ENCODE measurements around the gene RPS21.

RPS21 gene

DNA sequence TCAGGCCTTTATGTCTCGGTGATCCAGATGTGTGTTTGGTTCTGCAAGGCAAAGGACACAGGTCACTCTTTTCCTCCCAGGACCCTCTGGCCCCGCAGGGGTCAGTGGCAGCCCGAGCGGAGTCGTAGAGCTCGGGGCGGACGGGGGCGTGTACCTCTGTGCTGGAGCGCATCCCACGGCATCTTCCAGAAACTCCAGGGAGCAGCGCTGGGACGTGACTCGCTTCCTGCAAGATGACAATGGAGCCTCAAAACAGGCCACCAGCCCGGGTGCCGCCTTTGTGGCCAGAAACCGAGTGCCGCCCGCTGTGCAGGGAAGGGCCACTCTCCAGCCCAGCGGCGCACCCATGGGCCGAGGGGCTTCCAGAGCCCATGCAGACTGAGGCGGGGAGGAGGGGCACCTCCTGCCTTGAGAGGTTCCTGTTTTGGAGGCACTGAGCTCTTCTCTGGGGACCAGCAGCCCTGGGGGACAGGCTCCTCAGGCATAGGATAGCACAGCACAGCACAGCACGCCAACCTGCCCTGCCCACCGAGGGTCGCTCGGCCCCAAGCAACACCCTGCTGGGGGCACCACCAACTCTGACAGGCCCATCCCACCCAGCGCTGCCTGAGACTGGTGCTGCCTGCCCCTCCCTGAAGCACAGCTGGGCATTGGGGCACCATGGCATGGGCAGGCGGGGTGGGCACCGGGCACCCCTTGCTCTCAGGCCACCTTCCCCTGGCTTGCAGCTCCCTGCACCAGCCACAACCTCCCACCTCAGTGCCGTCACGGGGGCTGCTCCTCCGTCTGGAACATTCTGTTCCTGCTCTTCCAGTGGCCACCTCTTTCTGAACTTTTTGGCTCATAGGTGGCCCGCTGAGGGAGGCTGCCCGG lies 9.7 kb downstream of the RPS21 start:
- no peak for DNase-seq (ENCODE audit: low spot score)

- no peak for DNase-seq (ENCODE audit: low spot score)
Measured at GRCh38 chr20:62398120-62398821, 11.4 kb downstream of the RPS21 start.

DNA sequence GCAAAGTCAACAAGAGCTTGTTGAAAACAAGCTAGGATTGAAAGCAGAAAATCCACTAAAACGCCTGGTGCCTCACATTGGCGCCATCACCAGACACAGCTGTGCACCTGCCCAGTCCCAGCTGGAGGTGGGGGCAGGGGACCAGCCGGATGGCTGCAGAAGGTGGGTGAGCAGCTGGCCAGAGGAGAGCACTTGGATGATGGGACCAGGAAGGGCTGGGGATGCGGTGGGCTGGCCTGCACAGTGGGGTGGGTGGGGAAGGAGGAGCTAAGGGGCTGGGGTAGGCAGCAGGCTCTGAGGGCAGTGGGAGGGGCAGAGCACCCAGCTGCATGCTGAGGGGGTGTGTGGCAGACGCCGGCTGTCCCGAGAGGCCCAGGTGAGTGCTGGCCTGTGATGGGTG lies 13.1 kb downstream of the RPS21 start:
- DNase-seq (ENCODE audit: low spot score) = peak; percentile 87

DNA sequence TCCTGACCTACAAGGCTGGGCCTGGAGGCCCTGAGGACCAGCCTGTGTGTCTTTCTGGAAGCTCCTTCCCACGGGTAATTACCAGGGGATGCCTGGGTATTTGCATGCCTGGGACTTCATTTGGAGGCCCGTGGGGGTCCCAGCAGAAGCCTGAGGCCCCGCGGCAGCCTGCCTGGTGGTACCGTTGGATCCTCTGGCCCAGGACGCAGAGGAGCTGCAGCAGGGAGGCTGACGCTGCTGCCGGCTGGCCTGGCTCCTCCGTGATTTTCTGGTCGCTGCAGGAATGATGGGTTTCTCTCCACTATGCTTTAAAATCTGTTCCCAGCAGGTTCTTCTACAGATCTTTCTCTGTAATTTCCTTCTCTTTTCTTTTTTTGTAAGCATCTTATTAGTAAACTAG lies 13.6 kb downstream of the RPS21 start:
- DNase-seq (ENCODE audit: low spot score) = no peak

- DNase-seq (ENCODE audit: low spot score) = peak; percentile 61
Measured at GRCh38 chr20:62401331-62401779, 14.5 kb downstream of the RPS21 start.

DNA sequence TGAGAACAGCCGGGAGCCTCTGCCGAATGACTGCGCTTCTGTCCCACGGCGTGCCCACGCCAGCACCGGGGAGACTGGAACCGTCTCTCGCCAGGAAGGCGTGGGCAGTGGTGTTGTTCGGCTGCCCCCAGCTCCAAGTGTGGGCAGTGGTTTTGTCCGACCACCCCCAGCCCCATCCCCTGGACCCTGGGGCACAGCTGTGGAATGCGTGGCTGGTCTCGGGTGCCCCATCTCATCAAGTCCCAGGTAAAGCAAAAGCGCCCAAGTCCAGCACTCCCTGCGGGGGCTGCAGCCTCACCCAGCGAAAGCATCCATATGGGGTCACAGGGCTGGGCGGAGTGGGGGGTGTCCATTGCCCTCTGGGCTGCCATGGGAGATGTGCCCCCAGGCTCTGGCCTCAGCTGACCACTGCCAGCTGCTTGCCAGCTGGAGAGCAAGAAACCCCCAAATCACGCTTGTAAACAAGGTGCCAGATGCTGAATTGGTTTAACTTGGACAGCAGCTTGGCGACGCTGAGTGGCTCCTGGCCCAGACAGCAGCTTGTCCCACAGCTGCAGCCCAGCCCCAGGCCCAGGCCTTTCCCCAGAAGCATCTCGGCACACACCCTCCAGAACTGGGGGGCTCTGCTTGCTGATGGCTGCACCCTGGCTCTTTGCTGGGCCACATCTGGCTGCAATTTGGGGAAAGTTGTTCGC lies 15.7 kb downstream of the RPS21 start:
- no peak for DNase-seq (ENCODE audit: low spot score)

- DNase-seq (ENCODE audit: low spot score) = no peak
Measured at GRCh38 chr20:62403331-62403730, 16.4 kb downstream of the RPS21 start.

DNA sequence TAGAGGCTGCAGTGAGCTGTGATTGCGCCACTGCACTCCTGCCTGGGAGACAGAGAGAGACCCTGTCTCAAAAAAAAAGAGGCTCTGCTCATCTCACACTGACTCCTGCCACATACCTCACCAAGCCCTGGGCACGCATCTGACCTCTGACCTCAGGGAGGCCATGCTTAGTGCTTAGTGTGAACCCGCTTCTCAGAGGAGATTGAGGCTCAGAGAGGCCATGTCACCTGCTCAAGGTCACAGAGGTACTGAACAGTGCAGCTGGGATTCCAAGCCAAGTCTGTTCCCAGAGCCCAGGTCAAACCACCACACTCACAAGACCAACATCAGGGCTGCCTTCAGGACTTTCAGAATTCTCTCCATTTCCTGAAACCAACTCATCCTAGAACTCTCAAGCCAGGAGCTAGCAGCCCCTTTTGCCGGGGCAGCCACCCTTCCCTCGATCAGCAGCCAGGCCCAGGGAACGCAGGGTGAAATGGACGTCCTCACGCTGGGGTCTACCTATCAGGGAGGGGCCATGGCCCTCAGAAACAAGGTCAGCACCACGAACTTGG lies 17.3 kb downstream of the RPS21 start:
- no peak for DNase-seq (ENCODE audit: low spot score)

DNA sequence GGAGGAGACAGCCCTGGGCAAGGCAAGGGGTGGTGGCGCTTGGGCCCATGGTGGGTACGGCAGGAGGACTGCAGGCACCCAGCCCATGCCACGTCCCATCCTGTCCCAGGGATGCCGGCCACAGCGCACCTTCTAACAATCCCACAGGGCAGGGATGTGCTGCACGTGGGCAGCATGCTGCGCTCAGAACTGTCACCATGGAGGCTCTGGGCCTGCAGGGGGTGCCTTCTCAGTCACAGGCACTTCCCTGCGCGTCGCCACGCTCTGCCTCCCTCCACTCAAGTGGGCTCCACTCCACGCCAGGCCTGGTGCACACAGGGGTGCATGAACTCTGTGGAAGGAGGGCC lies 17.8 kb downstream of the RPS21 start:
- no peak for DNase-seq (ENCODE audit: low spot score)

DNA sequence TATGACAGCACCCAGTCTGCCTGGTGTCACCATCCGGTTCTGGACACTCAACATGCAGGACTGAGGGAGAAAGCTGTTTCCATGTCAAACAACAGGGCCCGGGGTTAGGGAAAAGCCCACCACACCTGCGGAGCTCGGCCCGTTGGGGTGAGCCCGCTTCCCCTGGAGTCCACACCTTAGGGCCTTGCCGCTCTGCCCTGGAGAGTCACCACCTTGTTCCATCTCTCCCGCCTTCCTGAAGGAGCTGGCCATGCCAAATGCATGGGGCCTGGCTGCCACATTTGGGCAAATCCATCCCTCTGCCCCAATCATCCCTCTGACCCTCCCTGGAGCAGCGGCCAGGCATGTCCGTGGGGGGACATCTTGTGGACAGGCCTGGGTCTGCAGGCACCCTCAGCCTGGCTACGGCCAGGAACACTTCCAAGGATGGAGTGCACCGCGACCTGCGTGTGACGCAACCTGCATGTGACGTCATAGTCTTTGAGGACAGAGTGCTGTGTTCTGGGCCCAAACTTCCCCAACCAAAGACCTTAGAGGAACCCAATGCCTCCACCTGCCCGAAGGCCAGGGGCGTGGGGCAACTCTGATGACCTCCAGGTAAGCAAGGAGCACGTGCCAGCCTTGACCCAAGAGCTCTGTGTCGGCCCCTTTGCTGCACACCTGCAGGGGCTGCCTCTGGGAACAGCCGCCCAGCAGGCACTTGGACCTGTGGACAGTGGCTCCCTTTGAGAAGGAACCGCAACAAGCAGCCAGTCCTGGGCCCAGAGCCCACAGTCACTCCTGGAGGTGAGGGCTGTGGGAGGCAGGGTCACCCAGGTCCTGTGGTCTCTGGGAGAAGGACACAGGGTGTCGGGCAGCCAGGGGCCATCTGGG lies 18.4 kb downstream of the RPS21 start:
- DNase-seq (ENCODE audit: low spot score) = peak; percentile 78

- no peak for DNase-seq (ENCODE audit: low spot score)
Measured at GRCh38 chr20:62405981-62406513, 19.1 kb downstream of the RPS21 start.

- DNase-seq (ENCODE audit: low spot score) = no peak
Measured at GRCh38 chr20:62406635-62407176, 19.8 kb downstream of the RPS21 start.

DNA sequence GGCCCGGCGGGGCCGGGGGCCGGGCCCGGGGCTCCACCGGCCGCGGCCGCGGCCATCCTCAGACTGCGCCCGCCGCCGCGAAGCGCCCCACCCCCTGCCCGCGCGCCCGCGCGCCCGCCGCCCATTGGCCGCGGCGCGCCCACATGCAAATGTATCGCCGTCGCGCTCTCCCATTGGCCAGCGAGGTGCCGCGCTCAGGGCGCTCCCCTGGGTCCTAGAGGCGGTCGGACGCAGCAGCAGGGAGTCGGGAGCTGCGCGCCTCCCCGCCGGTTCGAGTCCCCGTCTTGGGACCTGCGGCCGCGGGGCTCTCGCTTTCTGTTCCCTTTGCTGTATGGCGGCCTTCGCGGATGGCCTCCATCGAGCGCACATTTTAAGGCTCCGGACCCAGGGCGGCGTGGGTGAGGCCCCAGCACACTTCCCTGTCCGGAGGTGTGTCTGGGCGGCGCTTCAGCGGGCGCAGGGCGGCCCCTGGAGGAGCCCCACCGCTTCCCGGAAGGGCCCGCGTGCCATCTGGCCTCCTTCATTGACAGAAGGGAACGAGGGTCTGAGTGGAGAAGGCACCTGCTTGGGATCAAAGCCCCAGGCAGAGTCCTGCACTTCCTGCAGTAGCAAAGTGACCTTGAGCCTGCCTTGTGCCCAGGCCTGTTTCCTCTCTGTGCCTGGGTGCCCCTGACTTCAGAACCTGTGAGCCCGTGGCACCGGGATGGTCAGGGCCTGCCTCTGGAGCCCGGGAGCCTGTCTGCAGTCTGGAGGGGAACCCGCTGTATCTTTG lies 20.5 kb downstream of the RPS21 start, which contains the start of gene CABLES2:
Gene CABLES2 (minus strand): TSS at position 65 of the 772 bp plus-strand sequence. CDS start 9 bp downstream, at position 56.
- peak; percentile 96 for DNase-seq (ENCODE audit: low spot score)

GRCh38 chr20:62408055-62408454 lies 21.2 kb downstream of the RPS21 start:
- no peak for DNase-seq (ENCODE audit: low spot score)

DNA sequence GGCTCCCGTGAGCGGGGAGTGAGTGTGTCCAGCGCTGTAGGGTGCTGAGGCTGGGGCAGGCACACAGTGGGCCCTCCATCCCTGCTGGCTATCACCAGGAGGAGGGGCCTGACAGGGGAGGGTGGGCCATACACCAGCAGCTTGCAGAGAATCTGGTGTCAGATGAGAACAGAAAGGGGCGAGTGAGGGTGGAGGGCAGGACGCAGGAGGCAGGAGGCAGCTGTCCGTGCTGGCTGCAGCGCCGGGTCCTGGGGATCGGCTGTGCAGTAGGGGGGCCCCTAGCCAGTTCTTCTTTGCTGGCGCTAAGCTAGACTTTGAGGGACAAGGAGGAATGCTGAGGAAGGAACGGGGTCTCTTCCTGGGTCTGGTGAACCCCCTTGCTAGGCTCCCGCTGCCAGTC lies 21.7 kb downstream of the RPS21 start:
- DNase-seq (ENCODE audit: low spot score) = peak; percentile 56

DNA sequence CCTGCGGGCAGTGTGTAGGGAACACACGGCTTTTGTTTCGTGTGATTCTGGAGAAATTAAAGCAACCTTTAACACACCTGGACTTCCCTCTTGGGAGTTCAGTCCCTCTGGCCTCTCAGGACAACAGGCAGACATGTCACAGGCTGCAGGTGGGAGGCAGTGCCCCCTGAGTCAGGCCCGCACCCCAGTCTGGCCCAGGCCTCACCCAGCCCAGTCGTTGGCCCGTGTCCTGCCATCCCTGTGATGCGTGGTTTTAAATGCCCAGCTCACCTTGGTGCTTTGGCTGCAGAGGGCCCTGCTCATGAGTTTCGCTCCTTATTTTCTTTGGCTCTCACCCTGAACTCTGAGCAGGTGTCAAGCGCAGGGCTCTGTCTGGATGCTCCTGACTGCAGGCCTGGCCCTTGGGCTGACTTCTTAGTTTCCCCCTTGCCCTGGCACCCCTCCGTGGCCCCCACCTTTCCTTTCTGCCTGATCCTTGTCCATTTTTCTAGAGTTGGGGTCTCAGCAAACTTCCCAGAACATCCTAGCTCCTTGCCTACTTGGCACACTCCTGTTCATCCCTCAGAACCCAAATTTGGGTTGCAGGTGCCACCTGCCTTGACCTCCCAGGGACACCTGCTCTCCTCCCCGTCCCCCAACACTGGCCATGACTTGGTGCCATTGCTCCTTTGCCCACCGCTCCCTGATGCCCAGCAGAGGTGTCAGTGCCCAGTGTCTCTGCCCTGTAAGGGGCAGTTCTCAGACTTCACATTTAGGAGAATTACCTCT lies 22.4 kb downstream of the RPS21 start:
- DNase-seq (ENCODE audit: low spot score) = no peak

- DNase-seq (ENCODE audit: low spot score) = peak; percentile 73
Measured at GRCh38 chr20:62409931-62410745, 23.2 kb downstream of the RPS21 start.
